SU-DHL-6 (cell line): ENCODE data around the gene P2RX3.

ENCODE experiments used
- H2AFZ ChIP-seq: fragments of 200-600 bp; sonication (generic); 2 replicates; pipeline ENCODE4 v1.6.1; 2014; ENCODE audit warnings: low read depth, mild to moderate bottlenecking, moderate library complexity, mixed read lengths, antibody characterized with exemption, low read length; ENCODE audit not compliant: severe bottlenecking
- H3F3A ChIP-seq: fragments of 200-600 bp; shearing (Covaris generic); 2 replicates; pipeline ENCODE4 v1.6.0; 2016; ENCODE audit warnings: antibody characterized with exemption, mild to moderate bottlenecking; ENCODE audit not compliant: insufficient read depth
- H3K27ac ChIP-seq: fragments of 200-600 bp; sonication (generic); 2 replicates; pipeline ENCODE4 v1.5.1; 2016; ENCODE audit warnings: low read depth, mild to moderate bottlenecking, low read length, moderate library complexity, mixed read lengths
- H3K27me3 ChIP-seq: fragments of 200-600 bp; sonication (generic), shearing (Covaris generic); 2 replicates; pipeline ENCODE4 v1.6.0; 2014; ENCODE audit warnings: mild to moderate bottlenecking, low read length
- H3K36me3 ChIP-seq: fragments of 200-600 bp; sonication (generic); 2 replicates; pipeline ENCODE4 v1.6.1; 2014; ENCODE audit warnings: mild to moderate bottlenecking, low read length, mixed read lengths
- H3K4me2 ChIP-seq: fragments of 300-600, 200-600 bp; shearing (Covaris generic), sonication (generic); 2 replicates; pipeline ENCODE4 v1.6.0; 2014; ENCODE audit warnings: low read length, low read depth, mild to moderate bottlenecking; ENCODE audit not compliant: poor library complexity, severe bottlenecking
- H3K4me3 ChIP-seq: fragments of 200-600 bp; sonication (generic); 2 replicates; pipeline ENCODE4 v1.5.1; 2014; ENCODE audit warnings: antibody characterized with exemption, low read length, mild to moderate bottlenecking, mixed read lengths; ENCODE audit not compliant: insufficient read depth, poor library complexity, severe bottlenecking
- H3K79me2 ChIP-seq: fragments of 200-600 bp; sonication (generic); 2 replicates; pipeline ENCODE4 v1.6.1; 2014; ENCODE audit warnings: mild to moderate bottlenecking, low read length, moderate library complexity; ENCODE audit not compliant: insufficient read depth
- H3K9ac ChIP-seq: fragments of 200-600 bp; sonication (generic); 2 replicates; pipeline ENCODE4 v1.7.0; 2014; ENCODE audit warnings: mild to moderate bottlenecking, low read length
- H3K9me2 ChIP-seq: fragments of 200-600 bp; sonication (generic); replicated peaks from 2 replicates; pipeline ENCODE4 v1.6.1; 2014; ENCODE audit warnings: low read length; ENCODE audit not compliant: insufficient read depth
- H3K9me3 ChIP-seq: fragments of 200-600 bp; sonication (generic); 2 replicates; pipeline ENCODE4 v1.6.1; 2014; ENCODE audit warnings: low read length, mixed read lengths; ENCODE audit not compliant: insufficient read depth
- H4K20me1 ChIP-seq: fragments of 200-600 bp; sonication (generic); 2 replicates; pipeline ENCODE4 v1.6.1; 2014; ENCODE audit warnings: low read depth, mild to moderate bottlenecking, antibody characterized with exemption, low read length, moderate library complexity, mixed read lengths
- CTCF ChIP-seq: fragments of 200-600 bp; sonication (generic); IDR thresholded peaks from one replicate; pipeline ENCODE4 v1.5.1; 2017; ENCODE audit warnings: antibody characterized with exemption, mild to moderate bottlenecking, low read length, moderate library complexity; ENCODE audit not compliant: insufficient read depth, poor library complexity, severe bottlenecking
- EZH2phosphoT487 ChIP-seq: fragments of 200-600 bp; sonication (generic), shearing (Covaris generic); conservative IDR thresholded peaks from 2 replicates; pipeline ENCODE4 v1.6.1; 2018; ENCODE audit warnings: mild to moderate bottlenecking, antibody characterized with exemption, low read length, moderate library complexity, mixed read lengths

P2RX3 gene

GRCh38 chr11:57338142-57338541 lies at the start of gene P2RX3:
TSS of gene P2RX3 (plus strand) at chr11:57338352. CDS start at chr11:57338551, 199 bp downstream.
- H4K20me1 ChIP-seq, result no peaks in the 10 kb centered on the region
- H3K36me3 ChIP-seq, result peaks cover 4% of the 10 kb centered on the region
- no peak within 1 kb of the TSS for H3K4me3 ChIP-seq
- no peaks in the 10 kb centered on the region for H3K9me3 ChIP-seq
- no peak within 1 kb of the TSS for H3K27ac ChIP-seq
- no peak within 1 kb of the TSS for H3K4me2 ChIP-seq
- peaks cover 24% of the 10 kb centered on the region for H3K79me2 ChIP-seq
- H2AFZ ChIP-seq, result no peak within 1 kb of the TSS
- H3K9me2 ChIP-seq, result no peaks in the 10 kb centered on the region
- H3F3A ChIP-seq, result no peaks in the 10 kb centered on the region
- no peak within 1 kb of the TSS for H3K9ac ChIP-seq
- TF ChIP-seq EZH2phosphoT487 (no peak), CTCF (no peak)
- no peaks in the 10 kb centered on the region for H3K27me3 ChIP-seq

- H3K4me2 ChIP-seq, result no peak overlapping the region
Observed at GRCh38 chr11:57288771-57289579, 49.2 kb upstream of the P2RX3 start.

GRCh38 chr11:57290288-57290687 lies 47.9 kb upstream of the P2RX3 start:
- H4K20me1 ChIP-seq, result no peaks in the 10 kb centered on the region
- H3K36me3 ChIP-seq, result no peaks in the 10 kb centered on the region
- H3K79me2 ChIP-seq, result no peaks in the 10 kb centered on the region
- no peak overlapping the region for H2AFZ ChIP-seq
- H3K9ac ChIP-seq, result no peak overlapping the region
- H3K9me2 ChIP-seq, result no peaks in the 10 kb centered on the region
- H3F3A ChIP-seq, result no peaks in the 10 kb centered on the region
- no peak overlapping the region for H3K4me2 ChIP-seq
- no peak overlapping the region for H3K27ac ChIP-seq
- TF ChIP-seq CTCF (no peak), EZH2phosphoT487 (no peak)
- H3K27me3 ChIP-seq, result no peaks in the 10 kb centered on the region
- no peaks in the 10 kb centered on the region for H3K9me3 ChIP-seq
- H3K4me3 ChIP-seq, result no peak overlapping the region

More at GRCh38 chr11:57288771-57289579, 49.2 kb upstream of the P2RX3 start:
- Histone ChIP-seq H3F3A (no peaks in the 10 kb centered on the region), H3K9me3 (no peaks in the 10 kb centered on the region), H4K20me1 (no peaks in the 10 kb centered on the region), H3K4me3 (no peak overlapping the region), H3K9ac (no peak overlapping the region), H2AFZ (no peak overlapping the region), H3K27me3 (no peaks in the 10 kb centered on the region), H3K27ac (no peak overlapping the region), H3K36me3 (no peaks in the 10 kb centered on the region), H3K79me2 (no peaks in the 10 kb centered on the region), H3K9me2 (no peaks in the 10 kb centered on the region)
- TF ChIP-seq EZH2phosphoT487 (no peak), CTCF (no peak)
